Measurements from ENCODE around the gene NUDC. TPM values are rescaled to one million over a fixed set of nuclear protein-coding genes. Genes with fewer than 3 reads are reported as not detected.

NUDC gene
- total and polyA plus RNA-seq, 2 of the 13 experiments (the other 11 are each of a cell fraction or from before 2014, with no cell fraction given): 34.7 to 104 TPM

DNA sequence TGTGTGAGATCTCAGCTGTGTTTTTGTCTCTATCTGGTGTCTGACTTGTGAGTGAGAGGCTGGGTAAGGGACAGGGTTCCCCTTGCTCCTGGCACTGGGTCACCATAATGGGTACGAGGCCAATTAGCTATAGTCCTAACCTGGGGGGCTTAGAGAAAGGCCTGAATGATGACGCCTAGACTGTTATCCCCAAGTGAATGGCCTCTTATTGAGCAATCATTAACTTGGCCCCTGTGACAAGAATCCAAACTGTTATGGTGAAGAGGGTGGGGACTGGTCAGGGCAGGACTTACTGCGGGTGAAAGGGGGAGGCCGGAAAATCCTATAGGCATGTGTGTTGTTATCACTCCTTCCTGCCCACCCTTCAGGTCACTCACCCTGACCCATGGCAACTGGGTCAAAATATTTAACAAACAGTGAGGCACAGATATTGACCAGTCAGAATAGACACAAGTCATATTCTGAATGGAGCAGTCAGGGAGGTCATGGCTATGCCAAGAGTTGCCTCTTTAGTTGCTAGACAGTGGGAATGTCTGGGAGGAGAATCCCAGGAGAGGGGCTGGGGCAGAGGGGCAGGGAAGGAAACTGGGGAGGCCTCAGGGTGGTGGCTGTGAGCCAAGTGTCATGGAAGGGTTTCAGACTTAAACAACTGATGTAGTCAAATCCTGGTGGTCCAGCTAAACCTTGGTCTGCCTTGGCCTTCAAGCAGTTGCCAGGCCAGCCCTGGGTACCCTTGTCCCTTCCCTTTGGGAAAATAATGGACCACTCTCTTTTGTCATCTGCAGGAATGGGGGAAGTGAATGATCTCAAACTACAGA, 11.0 kb upstream of the NUDC start (continued):
- TF ChIP-seq, protein P1, sequence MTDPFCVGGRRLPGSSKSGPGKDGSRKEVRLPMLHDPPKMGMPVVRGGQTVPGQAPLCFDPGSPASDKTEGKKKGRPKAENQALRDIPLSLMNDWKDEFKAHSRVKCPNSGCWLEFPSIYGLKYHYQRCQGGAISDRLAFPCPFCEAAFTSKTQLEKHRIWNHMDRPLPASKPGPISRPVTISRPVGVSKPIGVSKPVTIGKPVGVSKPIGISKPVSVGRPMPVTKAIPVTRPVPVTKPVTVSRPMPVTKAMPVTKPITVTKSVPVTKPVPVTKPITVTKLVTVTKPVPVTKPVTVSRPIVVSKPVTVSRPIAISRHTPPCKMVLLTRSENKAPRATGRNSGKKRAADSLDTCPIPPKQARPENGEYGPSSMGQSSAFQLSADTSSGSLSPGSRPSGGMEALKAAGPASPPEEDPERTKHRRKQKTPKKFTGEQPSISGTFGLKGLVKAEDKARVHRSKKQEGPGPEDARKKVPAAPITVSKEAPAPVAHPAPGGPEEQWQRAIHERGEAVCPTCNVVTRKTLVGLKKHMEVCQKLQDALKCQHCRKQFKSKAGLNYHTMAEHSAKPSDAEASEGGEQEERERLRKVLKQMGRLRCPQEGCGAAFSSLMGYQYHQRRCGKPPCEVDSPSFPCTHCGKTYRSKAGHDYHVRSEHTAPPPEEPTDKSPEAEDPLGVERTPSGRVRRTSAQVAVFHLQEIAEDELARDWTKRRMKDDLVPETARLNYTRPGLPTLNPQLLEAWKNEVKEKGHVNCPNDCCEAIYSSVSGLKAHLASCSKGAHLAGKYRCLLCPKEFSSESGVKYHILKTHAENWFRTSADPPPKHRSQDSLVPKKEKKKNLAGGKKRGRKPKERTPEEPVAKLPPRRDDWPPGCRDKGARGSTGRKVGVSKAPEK (CRISPR knock-in tag; IDR thresholded peaks at IDR 0.05; ENCODE audit: borderline replicate concordance): peak; percentile 83; the same call in 1 of the 2 replicates
- TF ChIP-seq ZNF614 (CRISPR knock-in tag; IDR thresholded peaks at IDR 0.05; ENCODE audit: borderline replicate concordance) (peak; percentile 87; the same call in 1 of the 2 replicates), YY1 (IDR thresholded peaks at IDR 0.05; ENCODE audit: insufficient read depth, insufficient replicate concordance, low read depth, low read length) (peak; percentile 29), SIX1 (CRISPR knock-in tag; IDR thresholded peaks at IDR 0.05; ENCODE audit: borderline replicate concordance) (no peak; the same call in 1 of the 2 replicates), TAF1 (CRISPR knock-in tag; IDR thresholded peaks at IDR 0.05) (no peak; the same call in 1 of the 2 replicates), SRY (CRISPR knock-in tag; IDR thresholded peaks at IDR 0.05) (peak; percentile 71; the same call in 1 of the 2 replicates), ZBTB1 (CRISPR knock-in tag; IDR thresholded peaks at IDR 0.05; ENCODE audit: borderline replicate concordance) (no peak), KMT2A (CRISPR knock-in tag; IDR thresholded peaks at IDR 0.05) (0 out of 2 replicates have a peak, but pooled peaks have one; percentile 29), RAD21 (CRISPR knock-in tag; IDR thresholded peaks at IDR 0.05) (no peak), ISL2 (CRISPR knock-in tag; IDR thresholded peaks at IDR 0.05) (peak; percentile 82), ZMAT3 (CRISPR knock-in tag; conservative IDR thresholded peaks at IDR 0.05) (no peak), TCF7L2 (IDR thresholded peaks at IDR 0.05; ENCODE audit: low read depth, low read length) (no peak), ZNF75D (CRISPR knock-in tag; IDR thresholded peaks at IDR 0.05; ENCODE audit: borderline replicate concordance) (peak; percentile 31; the same call in 1 of the 2 replicates), PCBP1 (IDR thresholded peaks at IDR 0.05; ENCODE audit: borderline replicate concordance, low read depth, low read length) (no peak), ZNF557 (CRISPR knock-in tag; IDR thresholded peaks at IDR 0.05) (0 out of 2 replicates have a peak, but pooled peaks have one; percentile 53), ZNF616 (CRISPR knock-in tag; IDR thresholded peaks at IDR 0.05; ENCODE audit: low read depth) (no peak), ISX (CRISPR knock-in tag; conservative IDR thresholded peaks at IDR 0.05) (no peak), FOXM1 (CRISPR knock-in tag; IDR thresholded peaks at IDR 0.05) (no peak), SP4 (CRISPR knock-in tag; IDR thresholded peaks at IDR 0.05) (peak; percentile 61), ZNF143 (CRISPR knock-in tag; IDR thresholded peaks at IDR 0.05) (no peak; the same call in 1 of the 2 replicates), EED (CRISPR knock-in tag; IDR thresholded peaks at IDR 0.05) (no peak), SP5 (CRISPR knock-in tag; IDR thresholded peaks at IDR 0.05; ENCODE audit: borderline replicate concordance, low read depth) (peak; percentile 92), YEATS2 (CRISPR knock-in tag; IDR thresholded peaks at IDR 0.05; ENCODE audit: borderline replicate concordance) (peak; percentile 63; the same call in 1 of the 2 replicates), POLR2AphosphoS5 (IDR thresholded peaks at IDR 0.05; ENCODE audit: low read depth, low read length) (peak; percentile 47), ZNF430 (CRISPR knock-in tag; IDR thresholded peaks at IDR 0.05) (no peak)
- TF ChIP-seq, protein P2, sequence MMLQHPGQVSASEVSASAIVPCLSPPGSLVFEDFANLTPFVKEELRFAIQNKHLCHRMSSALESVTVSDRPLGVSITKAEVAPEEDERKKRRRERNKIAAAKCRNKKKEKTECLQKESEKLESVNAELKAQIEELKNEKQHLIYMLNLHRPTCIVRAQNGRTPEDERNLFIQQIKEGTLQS (CRISPR knock-in tag; IDR thresholded peaks at IDR 0.05): peak; percentile 13; the same call in 1 of the 2 replicates
- TF ChIP-seq, protein P3, sequence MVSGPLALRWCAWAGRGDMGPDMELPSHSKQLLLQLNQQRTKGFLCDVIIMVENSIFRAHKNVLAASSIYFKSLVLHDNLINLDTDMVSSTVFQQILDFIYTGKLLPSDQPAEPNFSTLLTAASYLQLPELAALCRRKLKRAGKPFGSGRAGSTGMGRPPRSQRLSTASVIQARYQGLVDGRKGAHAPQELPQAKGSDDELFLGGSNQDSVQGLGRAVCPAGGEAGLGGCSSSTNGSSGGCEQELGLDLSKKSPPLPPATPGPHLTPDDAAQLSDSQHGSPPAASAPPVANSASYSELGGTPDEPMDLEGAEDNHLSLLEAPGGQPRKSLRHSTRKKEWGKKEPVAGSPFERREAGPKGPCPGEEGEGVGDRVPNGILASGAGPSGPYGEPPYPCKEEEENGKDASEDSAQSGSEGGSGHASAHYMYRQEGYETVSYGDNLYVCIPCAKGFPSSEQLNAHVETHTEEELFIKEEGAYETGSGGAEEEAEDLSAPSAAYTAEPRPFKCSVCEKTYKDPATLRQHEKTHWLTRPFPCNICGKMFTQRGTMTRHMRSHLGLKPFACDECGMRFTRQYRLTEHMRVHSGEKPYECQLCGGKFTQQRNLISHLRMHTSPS (CRISPR knock-in tag; IDR thresholded peaks at IDR 0.05; ENCODE audit: low read depth): peak; percentile 85

All from HepG2 (cell line).